ENCODE data around the gene GLRX5. TPM values are rescaled to one million over a fixed set of nuclear protein-coding genes. Genes with fewer than 3 reads are reported as not detected.

The GLRX5 gene
- total RNA-seq = 43.7 and 45.5 TPM in 2 replicates

DNA sequence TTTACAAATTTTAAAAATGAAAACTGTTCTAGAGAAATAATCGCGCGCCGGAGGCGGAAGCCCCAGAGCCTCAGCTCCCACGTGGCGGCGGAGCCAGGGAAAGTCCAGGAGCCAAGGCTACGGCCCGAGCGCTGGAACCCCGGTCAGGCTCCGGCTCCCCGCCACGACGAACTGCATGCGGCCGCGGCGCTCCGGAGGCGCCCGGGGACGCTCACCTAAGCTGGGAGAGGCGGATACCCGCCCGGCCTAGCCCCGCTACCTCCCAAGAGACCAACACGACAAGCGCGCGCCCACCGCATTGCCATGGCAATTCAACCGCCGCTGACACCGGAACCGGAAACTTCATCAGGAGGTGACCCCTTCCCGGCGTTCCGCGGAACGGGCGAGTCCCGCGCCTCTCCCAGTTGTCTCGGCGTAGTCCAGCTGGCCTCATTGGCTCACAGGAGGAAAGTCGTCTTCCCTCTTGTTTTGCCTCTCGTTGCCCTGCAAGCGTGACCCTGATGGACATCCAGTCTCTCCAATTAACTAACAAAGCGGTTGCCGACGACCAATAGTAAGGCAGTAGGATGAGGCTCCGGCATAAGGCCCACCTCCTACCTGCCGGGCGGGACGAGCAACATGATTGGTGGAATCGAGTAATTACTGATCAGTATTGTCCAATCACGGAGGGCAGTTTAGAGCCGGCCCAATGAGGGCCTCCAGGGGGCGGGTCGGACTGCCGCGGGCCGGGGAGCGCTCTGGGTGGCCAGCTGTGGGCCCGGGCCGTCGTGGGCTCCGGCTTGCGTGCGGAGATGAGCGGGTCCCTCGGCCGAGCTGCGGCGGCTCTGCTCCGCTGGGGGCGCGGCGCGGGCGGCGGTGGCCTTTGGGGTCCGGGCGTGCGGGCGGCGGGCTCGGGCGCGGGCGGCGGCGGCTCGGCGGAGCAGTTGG lies at the start of gene GLRX5:
Gene GLRX5, plus strand, starts transcription at position 752 of the 927 bp plus-strand sequence. Its CDS starts 40 bp downstream, at position 792.

GRCh38 chr14:95516554-95517181 lies 18.2 kb upstream of the GLRX5 start, which contains the start of gene SYNE3:
Gene SYNE3, minus strand, starts transcription at chr14:95516650. Its CDS starts 40,829 bp downstream, at chr14:95475821.

Other genes with a start within 250 kb of the GLRX5 start
- 1.9 and 2.1 TPM in 2 replicates for gene CLMN, start 215.1 kb upstream of the GLRX5 start, total RNA-seq
- gene SYNE3, start 18.4 kb upstream of the GLRX5 start, total RNA-seq = 5.3 and 6.5 TPM in 2 replicates
- gene TCL1B, start 151.4 kb downstream of the GLRX5 start, total RNA-seq = not detected in 2 replicates
- not detected in 2 replicates for gene TCL1A, start 179.1 kb downstream of the GLRX5 start, total RNA-seq

Data from epithelial cell of alveolus of lung (primary cell).